GM12874 (cell line): ENCODE results near the gene SH2D3C.

Source experiments
- TF ChIP-seq, protein P1 (sequence below): IDR thresholded peaks from 2 replicates; pipeline ENCODE4 v1.5.1; 2011; ENCODE audit warnings: low read depth, mild to moderate bottlenecking, control low read depth, low read length, moderate library complexity; ENCODE audit not compliant: insufficient read depth

Gene SH2D3C

DNA sequence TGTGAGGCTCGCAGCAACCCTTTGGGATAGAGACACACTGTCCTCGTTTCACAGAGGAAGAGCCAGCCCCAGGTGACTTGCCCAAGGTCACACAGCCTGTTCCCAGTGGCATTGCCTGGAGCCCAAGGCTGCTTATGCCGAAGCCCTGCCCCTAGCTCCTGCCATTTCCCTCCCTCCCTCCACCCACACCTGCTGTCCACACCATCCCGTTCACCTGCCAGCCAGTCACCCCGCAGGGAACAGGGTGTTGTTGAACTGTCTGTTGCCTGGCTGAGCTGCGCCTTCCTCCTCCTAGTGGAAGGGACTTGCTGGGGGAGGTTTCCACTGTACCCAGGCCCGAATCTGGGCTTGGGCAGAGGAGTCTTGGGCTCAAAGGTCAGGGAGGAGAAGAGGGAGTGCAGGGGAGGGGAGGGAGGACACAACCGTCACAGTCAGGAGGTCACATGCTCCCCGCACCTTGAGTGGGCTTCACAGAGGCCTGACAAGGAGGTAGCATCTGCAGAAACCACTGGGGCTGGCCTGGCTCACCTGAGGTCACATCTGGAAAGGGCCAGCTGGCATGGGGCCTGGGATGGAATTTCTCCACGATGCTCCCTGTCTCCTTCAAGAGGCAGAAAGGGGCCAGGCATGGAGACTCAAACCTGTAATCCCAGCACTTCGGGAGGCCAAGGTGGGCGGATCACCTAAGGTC, 56.3 kb downstream of the SH2D3C start:
- TF ChIP-seq, protein P1, sequence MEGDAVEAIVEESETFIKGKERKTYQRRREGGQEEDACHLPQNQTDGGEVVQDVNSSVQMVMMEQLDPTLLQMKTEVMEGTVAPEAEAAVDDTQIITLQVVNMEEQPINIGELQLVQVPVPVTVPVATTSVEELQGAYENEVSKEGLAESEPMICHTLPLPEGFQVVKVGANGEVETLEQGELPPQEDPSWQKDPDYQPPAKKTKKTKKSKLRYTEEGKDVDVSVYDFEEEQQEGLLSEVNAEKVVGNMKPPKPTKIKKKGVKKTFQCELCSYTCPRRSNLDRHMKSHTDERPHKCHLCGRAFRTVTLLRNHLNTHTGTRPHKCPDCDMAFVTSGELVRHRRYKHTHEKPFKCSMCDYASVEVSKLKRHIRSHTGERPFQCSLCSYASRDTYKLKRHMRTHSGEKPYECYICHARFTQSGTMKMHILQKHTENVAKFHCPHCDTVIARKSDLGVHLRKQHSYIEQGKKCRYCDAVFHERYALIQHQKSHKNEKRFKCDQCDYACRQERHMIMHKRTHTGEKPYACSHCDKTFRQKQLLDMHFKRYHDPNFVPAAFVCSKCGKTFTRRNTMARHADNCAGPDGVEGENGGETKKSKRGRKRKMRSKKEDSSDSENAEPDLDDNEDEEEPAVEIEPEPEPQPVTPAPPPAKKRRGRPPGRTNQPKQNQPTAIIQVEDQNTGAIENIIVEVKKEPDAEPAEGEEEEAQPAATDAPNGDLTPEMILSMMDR: no peak

DNA sequence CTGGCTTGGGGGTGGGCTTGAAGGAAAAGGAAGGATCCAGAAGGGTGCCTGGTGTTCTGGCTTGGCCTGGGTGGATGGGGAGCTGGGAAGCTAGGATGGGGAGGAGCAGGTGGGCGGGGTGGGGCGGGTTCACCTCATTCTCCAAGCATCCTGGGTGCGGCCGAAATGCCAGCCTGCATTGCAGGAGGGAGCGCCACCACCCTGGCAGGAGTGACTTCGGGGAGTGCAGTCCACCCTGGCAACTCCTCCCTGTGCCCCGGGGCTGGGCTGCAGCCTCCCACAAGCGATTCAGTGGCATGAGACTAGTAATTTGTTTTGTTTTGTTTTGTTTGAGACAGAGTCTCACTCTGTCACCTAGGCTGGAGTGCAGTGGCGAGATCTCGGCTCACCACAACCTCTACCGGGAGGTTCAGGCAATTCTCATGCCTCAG, 57.1 kb downstream of the SH2D3C start:
- TF ChIP-seq, protein P1: no peak

DNA sequence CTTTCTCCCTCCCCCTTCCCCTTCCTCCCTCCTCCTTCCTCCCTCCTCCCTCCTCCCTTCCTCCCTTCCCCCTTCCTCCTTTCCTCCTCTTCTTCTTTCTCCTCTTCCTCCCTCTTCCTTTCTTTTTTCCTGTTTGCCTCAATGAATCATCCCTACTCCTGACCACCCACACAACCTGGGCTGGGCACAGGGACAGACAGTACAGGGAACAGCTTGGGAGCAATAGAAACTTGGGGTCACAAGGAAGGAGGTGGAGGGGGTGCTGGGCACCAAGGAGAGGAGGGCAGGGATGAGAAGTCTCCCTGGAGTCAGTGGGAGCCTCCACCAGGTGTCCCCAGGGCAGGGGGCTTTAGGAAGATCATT, 57.6 kb downstream of the SH2D3C start:
- TF ChIP-seq, protein P1: no peak

DNA sequence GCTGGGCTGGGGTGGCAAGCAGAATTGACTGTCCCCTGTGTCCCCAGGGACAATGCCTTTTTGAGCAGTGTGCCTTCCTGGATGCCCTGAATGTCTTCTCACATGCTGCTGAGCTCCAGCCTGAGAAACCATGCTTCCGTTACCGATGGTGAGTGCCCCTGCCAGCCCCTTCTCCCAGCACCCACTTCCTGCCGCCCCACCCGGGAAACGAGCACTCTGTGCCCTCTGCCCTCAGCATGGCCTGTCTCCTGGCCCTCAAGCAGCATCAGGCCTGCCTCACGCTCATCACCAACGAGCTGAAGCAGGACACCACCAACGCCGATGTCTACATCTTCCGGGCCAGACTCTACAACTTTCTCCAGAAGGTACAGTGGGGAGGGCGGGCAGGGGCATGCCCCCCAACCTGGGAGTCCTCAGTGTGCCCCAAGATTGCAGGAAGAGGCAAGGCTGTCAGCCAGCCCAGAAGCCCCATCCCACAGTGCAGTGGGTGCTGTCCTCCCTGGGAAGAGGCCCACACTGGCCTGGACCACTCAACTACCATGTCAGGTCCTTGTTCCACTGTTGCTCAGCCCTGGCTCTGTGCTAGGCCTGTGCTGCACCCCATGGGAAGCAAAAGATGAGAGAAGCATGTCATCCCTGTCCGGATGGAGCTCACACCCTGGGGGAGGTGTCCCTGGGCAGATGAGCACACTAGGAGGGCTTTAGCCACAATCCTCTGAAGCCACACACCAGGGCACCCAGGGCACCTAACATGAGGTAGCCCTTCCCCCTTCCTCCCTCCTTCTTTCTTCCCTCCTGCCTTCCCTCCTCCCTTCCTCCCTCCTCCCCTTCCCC, 58.2 kb downstream of the SH2D3C start:
- TF ChIP-seq, protein P1: no peak

DNA sequence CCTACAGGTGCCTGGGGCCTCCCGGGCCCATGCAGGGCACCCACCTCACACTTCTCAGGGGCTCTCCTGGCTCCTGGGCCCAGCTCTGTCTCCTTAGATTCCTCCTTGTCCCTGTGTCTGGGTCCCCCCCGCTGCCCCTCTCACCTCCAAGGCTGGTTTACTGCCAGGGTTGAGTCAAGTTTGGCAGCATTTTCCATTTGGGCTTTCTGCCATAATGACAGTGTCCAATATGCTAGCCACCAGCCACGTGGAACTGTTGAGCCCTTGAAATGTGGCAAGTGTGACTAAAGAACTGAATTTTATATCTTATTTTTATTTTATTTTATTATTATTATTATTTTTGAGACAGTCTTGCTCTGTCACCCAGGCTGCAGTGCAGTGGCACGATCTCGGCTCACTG, 60.7 kb downstream of the SH2D3C start:
- TF ChIP-seq, protein P1: no peak

DNA sequence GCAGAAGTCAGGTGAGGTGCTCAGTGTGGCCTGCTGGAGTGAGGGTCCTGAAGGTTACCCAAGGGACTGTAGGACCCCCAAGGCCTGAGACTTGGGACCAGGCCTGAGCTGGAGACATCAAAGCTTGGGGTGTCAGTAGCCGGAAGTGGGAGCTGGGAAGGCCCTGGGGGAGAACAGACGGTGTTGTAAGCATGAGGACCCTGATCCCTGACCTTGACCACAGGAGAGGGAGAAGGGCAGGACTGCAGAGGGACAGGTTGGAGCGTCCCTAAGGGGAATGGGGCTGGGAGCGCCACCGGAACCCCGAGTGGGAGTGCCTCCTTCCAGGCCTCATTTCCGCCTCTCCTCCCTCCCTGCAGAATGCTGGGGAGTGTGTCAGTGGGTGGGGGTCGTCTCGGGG, 62.1 kb downstream of the SH2D3C start:
- TF ChIP-seq, protein P1: no peak

DNA sequence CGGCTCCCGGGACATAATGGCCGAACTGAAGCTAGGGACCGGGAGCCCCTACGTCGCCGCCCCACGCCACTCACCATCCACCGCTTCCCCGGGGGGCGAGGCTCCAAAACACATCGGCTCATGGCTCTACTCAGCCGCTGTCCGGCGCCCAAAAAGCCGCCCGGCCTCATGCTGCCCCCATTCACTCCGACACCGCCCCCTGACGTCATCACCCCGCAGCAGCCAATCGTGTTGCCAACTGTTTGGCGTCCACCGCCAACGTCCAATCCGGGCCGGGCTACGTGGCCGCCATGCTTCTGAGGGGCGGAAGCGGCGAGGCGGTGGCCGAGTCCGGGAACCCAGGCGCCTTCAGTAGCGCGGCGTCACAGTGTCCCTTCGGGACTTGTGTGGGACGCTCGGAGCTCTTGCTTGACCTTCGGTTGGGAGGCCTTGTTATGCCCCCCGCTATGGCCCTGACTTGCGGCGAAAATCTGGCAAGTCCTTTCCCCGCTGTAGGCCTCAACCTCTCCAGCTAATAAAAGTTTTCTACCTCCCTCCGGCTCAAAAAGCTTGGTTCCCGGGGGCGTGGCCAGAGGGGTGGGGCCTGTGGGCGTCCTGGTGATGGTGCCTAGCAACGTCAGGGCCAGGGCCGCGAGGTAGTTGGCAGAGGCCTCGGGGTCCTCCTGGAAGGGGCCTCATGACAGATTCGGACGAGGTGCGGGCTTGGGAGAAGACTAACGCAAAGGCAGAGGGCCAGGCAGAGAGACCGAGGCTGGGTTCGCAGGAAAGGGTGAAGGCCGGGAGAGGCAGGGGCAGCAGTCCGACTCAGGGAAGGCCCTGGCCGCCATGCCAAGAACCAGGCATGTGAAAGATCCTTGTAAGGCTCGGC, 62.8 kb downstream of the SH2D3C start, which contains the start of the genes PTRH1 and TTC16:
Gene PTRH1 (minus strand): TSS at position 194 of the 868 bp plus-strand sequence. CDS start 24 bp downstream, at position 170.
Gene TTC16 (plus strand): TSS at position 610 of the 868 bp plus-strand sequence. CDS start 67 bp downstream, at position 677.
- TF ChIP-seq, protein P1: no peak
